Transverse colon (tissue), 4 donors: Measurements from ENCODE around the gene ROBO1. TPM values are rescaled to one million over a fixed set of nuclear protein-coding genes. Genes with fewer than 3 reads are reported as not detected.
A peak's percentile ranks its signal among the peaks of the same experiment; 100 is the strongest.

ENCODE experiments used
- DNase-seq: peaks from one replicate; pipeline ENCODE4 v3.0.0-alpha.2; 2019
- H3K27ac ChIP-seq, 4 donors: fragments of 200-600 bp; sonication (generic); 2 replicates each; pipeline ENCODE4 v1.5.1; 2016 to 2018; ENCODE audit warnings: inconsistent platforms in 4 of 4
- H3K27me3 ChIP-seq: fragments of 200-600 bp; sonication (generic); 2 replicates; pipeline ENCODE4 v1.5.1; 2017; ENCODE audit warnings: inconsistent platforms
- H3K36me3 ChIP-seq, 4 donors: fragments of 200-600 bp; sonication (generic); 2 replicates each; pipeline ENCODE4 v1.5.1; 2017 to 2019; ENCODE audit warnings: inconsistent platforms in 4 of 4
- H3K4me1 ChIP-seq, 4 donors: fragments of 200-600 bp; sonication (generic); 2 replicates each; pipeline ENCODE4 v1.5.1; 2017 to 2020; ENCODE audit warnings: inconsistent platforms in 4 of 4
- H3K4me3 ChIP-seq, 4 donors: fragments of 200-600 bp; sonication (generic); 1 replicate in 1 of 4; 2 replicates in 3 of 4; pipeline versions ENCODE4 v1.5.1 to v1.6.1; 2017 to 2019; ENCODE audit warnings: inconsistent platforms in 4 of 4
- H3K9me3 ChIP-seq, 2 donors: fragments of 200-600 bp; sonication (generic); 2 replicates each; pipeline ENCODE4 v1.5.1; 2017 to 2019; ENCODE audit warnings: inconsistent platforms in 2 of 2
- CTCF ChIP-seq, 5 experiments: fragments of 200-600 bp in 3 of 5; fragments of 450-650 bp in 2 of 5; sonication (generic) in 3 of 5; IDR thresholded peaks; 1 replicate in 2 of 5; 2 replicates in 3 of 5; pipeline ENCODE4 v1.5.1; 2016 to 2017; ENCODE audit warnings: antibody characterized with exemption in 5 of 5, inconsistent platforms in 3 of 5, mild to moderate bottlenecking in 2 of 5, moderate library complexity in 1 of 5
- EP300 ChIP-seq: sonication (generic); formaldehyde crosslinking; IDR thresholded peaks from one replicate; pipeline ENCODE4 v1.6.1; 2017; ENCODE audit warnings: antibody characterized with exemption, low read depth
- POLR2A ChIP-seq: fragments of 450-650 bp; IDR thresholded peaks from one replicate; pipeline ENCODE4 v1.6.1; 2016; ENCODE audit warnings: antibody characterized with exemption, mild to moderate bottlenecking, moderate library complexity
- POLR2AphosphoS5 ChIP-seq, 3 donors: sonication (generic); formaldehyde crosslinking; IDR thresholded peaks; one replicate each; pipeline ENCODE4 v1.6.1; 2016; ENCODE audit warnings: antibody characterized with exemption in 3 of 3
- whole genome bisulfite sequencing, 2 donors: methylation state at CpG; one replicate each; pipeline ENCODE4 v1.1.5; 2018; ENCODE audit warnings: low coverage in 1 of 2; 5-methylcytosine and 5-hydroxymethylcytosine counted together
- in situ Hi-C, 4 donors: fragments of 200-750 bp; cut with MboI; loops; one replicate each; pipeline versions ENCODE4 v1.15.0 to v1.15.1; 2017; ENCODE audit warnings: low sequenced_read_pairs in 3 of 4, low pct_ligation_motif_present in 1 of 4, low pct_unique_long_range_greater_than_20kb in 1 of 4
- intact Hi-C: fragments of 100-400 bp; cut with DNase I; formaldehyde crosslinking; loops from one replicate; pipeline ENCODE4 v1.15.1; 2023; ENCODE audit warnings: low total_unique reads
- total RNA-seq, 4 donors: library from RNA; depleted of rRNA; stranded (reverse); fragments of >200 nt; gene quantifications; one replicate each; pipeline ENCODE4 v1.1.0, GENCODE V29; 2016

Gene ROBO1
- total RNA-seq, 4 donors from 2014 or later, result 7.6 to 68.7 (median 9.1) TPM

DNA sequence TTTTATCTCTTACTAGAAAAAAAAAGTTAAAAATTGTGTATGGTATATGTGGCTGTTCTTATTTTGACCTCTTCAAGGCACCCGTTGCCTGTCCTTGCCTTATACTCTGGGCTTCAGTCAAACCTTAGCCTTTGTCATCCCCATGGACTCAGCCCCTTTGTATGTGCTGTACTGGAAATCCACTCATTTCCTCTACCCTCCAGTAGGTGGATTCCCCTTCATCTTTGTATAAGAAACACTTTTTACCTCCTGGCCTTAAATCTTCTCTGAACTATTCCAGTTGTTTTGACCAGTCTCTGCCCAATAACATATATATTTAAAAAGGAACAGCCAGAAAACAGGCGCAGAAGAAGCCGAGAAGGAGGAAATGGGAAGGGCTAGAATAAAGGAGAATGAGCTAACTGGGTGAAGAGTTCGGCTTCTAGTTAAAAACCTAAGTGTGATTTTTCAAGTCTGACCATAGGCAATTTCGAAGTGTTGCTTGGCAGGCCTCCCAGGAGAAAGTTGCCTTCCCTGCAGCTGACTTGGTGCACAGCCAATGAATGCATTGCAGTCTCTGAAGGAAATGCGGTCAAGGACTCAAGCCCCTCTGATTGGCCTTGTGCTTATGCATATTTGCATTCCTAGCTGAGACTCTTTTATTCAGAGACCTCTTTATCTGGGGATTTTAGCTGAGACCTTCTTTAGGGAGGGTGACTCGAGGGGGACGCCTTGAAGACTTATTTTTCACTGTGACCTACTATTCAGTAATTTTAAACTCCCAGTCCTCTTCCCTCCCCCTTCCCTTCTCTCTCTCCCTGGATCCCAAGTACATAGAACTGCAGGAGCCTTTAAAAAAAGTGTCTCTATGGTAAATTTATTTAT is 277.4 kb downstream of the ROBO1 start:
- DNase-seq, result peak; percentile 25
- peaks cover 0 to 3% (median 0%) of the 10 kb centered on the region in 4 donors for H3K4me1 ChIP-seq
- H3K9me3 ChIP-seq, result no peaks in the 10 kb centered on the region
- no peak overlapping the region for H3K4me3 ChIP-seq
- intact Hi-C loops, result no loop called here
- H3K27me3 ChIP-seq, result no peaks in the 10 kb centered on the region
- H3K36me3 ChIP-seq, result no peaks in the 10 kb centered on the region
- no peak for TF ChIP-seq CTCF (IDR thresholded peaks at IDR 0.05)
- in situ Hi-C loops, result no loop called here
- no peak overlapping the region for H3K27ac ChIP-seq
- WGBS, 2 donors, result 17 to 35% methylated on average over 5 to 8 of the region's 8 CpGs

DNA sequence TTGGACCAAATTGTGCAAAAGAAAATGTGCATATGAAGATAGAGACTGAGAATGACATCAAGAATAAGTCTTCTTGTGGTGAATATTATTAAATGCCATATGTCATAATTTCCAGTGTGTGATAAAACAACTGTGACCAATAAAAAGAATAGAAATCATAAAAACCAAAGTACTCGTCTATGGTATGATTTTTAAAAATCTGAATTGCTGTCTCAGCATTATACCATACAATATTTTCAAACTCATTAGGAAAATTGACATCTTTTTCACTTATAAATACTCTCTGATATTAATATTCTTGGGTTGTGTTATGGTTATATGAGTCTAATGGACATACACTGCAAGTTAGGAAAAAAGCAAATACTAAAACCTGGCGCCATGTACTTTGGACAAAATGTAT is 279.4 kb downstream of the ROBO1 start:
- Histone ChIP-seq H3K36me3 (no peaks in the 10 kb centered on the region), H3K9me3 (no peaks in the 10 kb centered on the region), H3K4me3 (no peak overlapping the region), H3K4me1 (peaks cover 0 to 3% (median 0%) of the 10 kb centered on the region in 4 donors), H3K27ac (no peak overlapping the region), H3K27me3 (no peaks in the 10 kb centered on the region)
- DNase-seq, result no peak
- intact Hi-C loops, result no loop called here
- 78 to 89% methylated on average over 2 of the region's 2 CpGs for WGBS, 2 donors
- no peak for TF ChIP-seq POLR2A
- TF ChIP-seq POLR2AphosphoS5 (IDR thresholded peaks at IDR 0.05), result no peak
- in situ Hi-C loops, result no loop called here

- H3K36me3 ChIP-seq, result no peaks in the 10 kb centered on the region
- TF ChIP-seq POLR2AphosphoS5 (IDR thresholded peaks at IDR 0.05) (no peak), CTCF (IDR thresholded peaks at IDR 0.05) (no peak), POLR2A (no peak), EP300 (no peak)
- H3K27me3 ChIP-seq, result no peaks in the 10 kb centered on the region
- no peaks in the 10 kb centered on the region for H3K9me3 ChIP-seq
- intact Hi-C loops, result no loop called here
- no peak overlapping the region for H3K27ac ChIP-seq
- 39 to 50% methylated on average over 1 of the region's 1 CpG for WGBS, 2 donors
- H3K4me3 ChIP-seq, result no peak overlapping the region
- no peaks in the 10 kb centered on the region for H3K4me1 ChIP-seq
- no peak for DNase-seq
- in situ Hi-C loops, result no loop called here
Observed at GRCh38 chr3:79480746-79481145, 287.1 kb downstream of the ROBO1 start.

DNA sequence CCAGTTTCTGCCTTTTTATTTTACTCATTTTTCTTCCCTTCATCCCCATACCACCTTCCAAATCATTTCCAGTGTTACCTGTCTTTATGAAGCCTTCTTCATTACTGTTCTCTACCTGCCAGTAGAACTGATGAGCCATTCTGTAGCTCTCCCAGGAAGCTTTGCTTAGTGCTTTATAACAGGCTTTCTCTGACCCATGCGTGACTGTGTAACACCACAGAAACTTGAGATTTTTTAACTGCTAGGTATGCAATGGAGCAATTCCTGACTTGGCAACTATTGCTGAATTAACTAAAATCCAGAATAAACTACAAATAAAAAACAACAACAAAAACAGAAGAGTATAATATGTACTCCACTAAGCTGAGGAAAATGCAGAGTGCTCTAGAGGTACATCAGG is 289.2 kb downstream of the ROBO1 start:
- DNase-seq, result no peak
- 43 to 66% methylated on average over 1 of the region's 1 CpG for WGBS, 2 donors
- intact Hi-C loops (no loop called here), in situ Hi-C loops (no loop called here)
- Histone ChIP-seq H3K27ac (no peak overlapping the region), H3K27me3 (no peaks in the 10 kb centered on the region), H3K4me3 (no peak overlapping the region), H3K36me3 (no peaks in the 10 kb centered on the region), H3K4me1 (no peaks in the 10 kb centered on the region), H3K9me3 (no peaks in the 10 kb centered on the region)
- no peak for TF ChIP-seq POLR2AphosphoS5 (IDR thresholded peaks at IDR 0.05)
- no peak for TF ChIP-seq POLR2A
- TF ChIP-seq EP300, result no peak
- no peak for TF ChIP-seq CTCF (IDR thresholded peaks at IDR 0.05)

DNA sequence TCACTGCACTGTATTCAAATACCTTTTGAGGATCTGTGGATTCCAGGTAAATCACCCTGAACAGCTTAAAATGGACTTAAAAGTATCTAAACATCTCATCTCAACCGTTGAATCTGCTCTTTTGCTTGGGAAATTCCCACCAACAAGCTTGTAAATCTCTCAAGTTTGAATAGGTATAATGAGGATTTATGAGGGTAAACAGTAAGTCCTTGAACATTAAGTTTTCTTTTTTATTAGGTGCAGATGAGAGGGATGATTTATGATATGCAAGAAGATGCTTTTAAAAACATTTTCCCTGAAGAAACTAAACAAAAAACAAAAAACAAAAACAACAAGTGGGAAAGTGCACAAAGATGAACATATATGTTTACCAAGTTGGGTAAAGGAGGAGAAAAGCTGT is 290.6 kb downstream of the ROBO1 start:
- no peaks in the 10 kb centered on the region for H3K27me3 ChIP-seq
- in situ Hi-C loops, result no loop called here
- TF ChIP-seq CTCF (IDR thresholded peaks at IDR 0.05) (no peak), POLR2A (no peak), EP300 (no peak), POLR2AphosphoS5 (IDR thresholded peaks at IDR 0.05) (no peak)
- intact Hi-C loops, result no loop called here
- no peak for DNase-seq
- H3K36me3 ChIP-seq, result no peaks in the 10 kb centered on the region
- no peaks in the 10 kb centered on the region for H3K4me1 ChIP-seq
- H3K4me3 ChIP-seq, result no peak overlapping the region
- no peaks in the 10 kb centered on the region for H3K9me3 ChIP-seq
- no peak overlapping the region for H3K27ac ChIP-seq
- WGBS, 2 donors, result 9 to 50% methylated on average over 1 of the region's 1 CpG
